HL-60 (cell line): ENCODE measurements around the gene EARS2.

Experiments
- POLR2AphosphoS5 ChIP-seq: IDR thresholded peaks from 2 replicates; pipeline ENCODE4 v1.6.1; 2012; ENCODE audit warnings: low read depth
- TF ChIP-seq, protein P1 (sequence below): IDR thresholded peaks from one replicate; pipeline ENCODE4 v1.5.1; 2011; ENCODE audit warnings: low read length, control low read depth, inconsistent platforms; ENCODE audit not compliant: insufficient read depth

DNA sequence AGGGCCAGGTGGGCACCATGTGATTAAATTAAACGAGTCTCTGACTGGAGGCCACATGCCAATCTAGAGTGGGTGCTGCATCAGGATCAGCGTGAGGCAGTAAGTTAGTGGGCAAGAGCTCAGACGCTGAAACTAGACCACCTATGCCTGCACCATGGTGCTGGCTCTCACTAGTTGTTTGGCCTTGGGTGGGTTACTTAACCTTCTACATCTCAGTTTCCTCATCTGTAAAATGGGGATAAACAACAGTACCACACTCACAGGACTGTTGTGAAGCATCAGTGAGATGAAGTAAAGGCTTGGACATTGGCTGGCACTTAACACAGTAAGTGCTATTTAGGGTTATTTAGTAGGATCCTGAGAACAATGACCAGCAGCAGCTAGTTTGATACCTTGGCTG is 33.0 kb upstream of the EARS2 start:
- no peak for TF ChIP-seq POLR2AphosphoS5
- TF ChIP-seq, protein P1, sequence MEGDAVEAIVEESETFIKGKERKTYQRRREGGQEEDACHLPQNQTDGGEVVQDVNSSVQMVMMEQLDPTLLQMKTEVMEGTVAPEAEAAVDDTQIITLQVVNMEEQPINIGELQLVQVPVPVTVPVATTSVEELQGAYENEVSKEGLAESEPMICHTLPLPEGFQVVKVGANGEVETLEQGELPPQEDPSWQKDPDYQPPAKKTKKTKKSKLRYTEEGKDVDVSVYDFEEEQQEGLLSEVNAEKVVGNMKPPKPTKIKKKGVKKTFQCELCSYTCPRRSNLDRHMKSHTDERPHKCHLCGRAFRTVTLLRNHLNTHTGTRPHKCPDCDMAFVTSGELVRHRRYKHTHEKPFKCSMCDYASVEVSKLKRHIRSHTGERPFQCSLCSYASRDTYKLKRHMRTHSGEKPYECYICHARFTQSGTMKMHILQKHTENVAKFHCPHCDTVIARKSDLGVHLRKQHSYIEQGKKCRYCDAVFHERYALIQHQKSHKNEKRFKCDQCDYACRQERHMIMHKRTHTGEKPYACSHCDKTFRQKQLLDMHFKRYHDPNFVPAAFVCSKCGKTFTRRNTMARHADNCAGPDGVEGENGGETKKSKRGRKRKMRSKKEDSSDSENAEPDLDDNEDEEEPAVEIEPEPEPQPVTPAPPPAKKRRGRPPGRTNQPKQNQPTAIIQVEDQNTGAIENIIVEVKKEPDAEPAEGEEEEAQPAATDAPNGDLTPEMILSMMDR = no peak
